Measurements from ENCODE around the gene MIX23.

DNA sequence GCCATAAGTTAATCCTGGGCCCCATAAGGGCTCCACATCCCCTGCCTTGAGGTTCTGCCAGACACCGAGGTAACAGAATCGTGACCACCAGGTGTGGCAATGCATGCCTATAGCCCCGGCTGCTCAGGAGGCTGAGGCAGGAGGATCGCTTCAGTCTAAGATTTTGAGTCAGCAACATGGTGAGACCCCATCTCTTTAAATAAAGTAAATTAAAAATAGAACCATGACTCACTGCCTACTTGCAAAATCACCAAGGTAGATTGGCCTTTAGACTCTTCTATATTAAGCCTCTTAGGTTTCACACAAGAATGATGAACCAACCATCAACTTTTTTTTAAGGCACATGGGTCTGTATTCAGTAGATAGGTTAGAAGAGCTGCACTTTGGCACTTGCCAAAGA, 23.2 kb upstream of the MIX23 start:
- TF ChIP-seq, protein P1, sequence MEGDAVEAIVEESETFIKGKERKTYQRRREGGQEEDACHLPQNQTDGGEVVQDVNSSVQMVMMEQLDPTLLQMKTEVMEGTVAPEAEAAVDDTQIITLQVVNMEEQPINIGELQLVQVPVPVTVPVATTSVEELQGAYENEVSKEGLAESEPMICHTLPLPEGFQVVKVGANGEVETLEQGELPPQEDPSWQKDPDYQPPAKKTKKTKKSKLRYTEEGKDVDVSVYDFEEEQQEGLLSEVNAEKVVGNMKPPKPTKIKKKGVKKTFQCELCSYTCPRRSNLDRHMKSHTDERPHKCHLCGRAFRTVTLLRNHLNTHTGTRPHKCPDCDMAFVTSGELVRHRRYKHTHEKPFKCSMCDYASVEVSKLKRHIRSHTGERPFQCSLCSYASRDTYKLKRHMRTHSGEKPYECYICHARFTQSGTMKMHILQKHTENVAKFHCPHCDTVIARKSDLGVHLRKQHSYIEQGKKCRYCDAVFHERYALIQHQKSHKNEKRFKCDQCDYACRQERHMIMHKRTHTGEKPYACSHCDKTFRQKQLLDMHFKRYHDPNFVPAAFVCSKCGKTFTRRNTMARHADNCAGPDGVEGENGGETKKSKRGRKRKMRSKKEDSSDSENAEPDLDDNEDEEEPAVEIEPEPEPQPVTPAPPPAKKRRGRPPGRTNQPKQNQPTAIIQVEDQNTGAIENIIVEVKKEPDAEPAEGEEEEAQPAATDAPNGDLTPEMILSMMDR (IDR thresholded peaks at IDR 0.05) = no peak
- TF ChIP-seq EZH2 (IDR thresholded peaks at IDR 0.05) (no peak), EZH2phosphoT487 (IDR thresholded peaks at IDR 0.05) (no peak)
